HG03354 (cell line): ENCODE results near the gene CAMTA1.

Source experiments
- ATAC-seq: cut with Tn5 transposase; IDR thresholded peaks from one replicate; pipeline ENCODE4 v1.9.1; 2021; ENCODE audit warnings: mild to moderate bottlenecking; ENCODE audit not compliant: unreplicated experiment, poor library complexity, severe bottlenecking

The CAMTA1 gene

GRCh38 chr1:6948416-6948815 lies 163.2 kb downstream of the CAMTA1 start:
- no peak for ATAC-seq

DNA sequence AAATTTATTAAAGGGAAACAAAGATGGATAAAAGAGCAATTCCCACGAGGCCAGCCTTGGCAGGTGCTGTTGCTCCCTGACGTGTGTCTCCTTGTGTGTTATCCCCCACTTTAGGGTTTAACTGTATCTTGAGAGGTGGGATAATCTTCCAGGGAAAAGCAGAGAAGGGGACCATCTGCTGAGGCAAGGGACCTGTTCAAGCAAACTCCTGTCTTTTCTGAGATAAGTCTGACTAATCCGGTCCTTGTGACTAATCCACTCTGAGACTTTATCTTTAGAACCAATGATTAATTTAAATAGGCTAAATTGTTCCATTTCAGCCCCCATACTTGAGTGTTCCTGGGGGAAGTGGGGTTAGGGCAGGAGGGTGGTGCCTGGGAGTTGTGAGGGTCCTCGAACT lies 163.6 kb downstream of the CAMTA1 start:
- no peak for ATAC-seq

DNA sequence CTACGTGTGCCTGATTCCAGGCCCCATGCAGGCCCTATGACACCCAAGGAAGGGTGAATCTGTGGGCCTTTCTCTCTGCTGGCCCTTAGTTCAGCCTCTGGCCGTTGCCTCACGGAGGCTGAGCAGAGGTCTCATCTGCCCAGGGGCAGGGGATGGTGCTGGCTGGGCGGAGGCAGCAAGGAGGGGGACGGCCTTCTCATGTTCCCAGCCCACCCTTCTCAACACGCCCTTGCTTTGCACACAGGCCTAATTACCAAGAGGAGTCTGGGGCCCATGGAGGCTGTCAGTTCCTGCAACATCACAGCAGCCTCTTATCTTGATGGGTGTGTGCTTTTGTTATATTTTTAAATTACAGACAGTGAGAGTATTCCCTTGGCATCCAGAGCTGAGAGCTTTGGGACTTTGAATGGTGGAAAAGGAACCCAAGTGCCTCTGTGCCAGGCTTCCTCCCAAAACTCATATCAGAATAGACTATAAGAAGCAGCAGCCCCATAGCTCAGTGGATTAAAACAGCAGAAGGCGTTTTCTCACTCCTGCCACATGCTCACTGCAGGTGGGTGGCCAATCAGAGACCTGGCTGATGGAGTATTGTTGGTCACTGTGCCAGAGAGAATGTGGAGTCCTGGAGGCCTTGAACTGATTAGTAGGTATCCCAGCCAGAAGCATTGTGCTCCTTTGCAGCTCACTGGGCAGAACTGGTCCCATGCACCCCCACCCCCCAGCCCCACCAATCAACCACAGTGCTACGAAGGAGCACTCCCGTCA lies 164.9 kb downstream of the CAMTA1 start:
- no peak for ATAC-seq

- ATAC-seq, result no peak
These were observed 166.3 kb downstream of the CAMTA1 start for GRCh38 chr1:6951536-6951935.

DNA sequence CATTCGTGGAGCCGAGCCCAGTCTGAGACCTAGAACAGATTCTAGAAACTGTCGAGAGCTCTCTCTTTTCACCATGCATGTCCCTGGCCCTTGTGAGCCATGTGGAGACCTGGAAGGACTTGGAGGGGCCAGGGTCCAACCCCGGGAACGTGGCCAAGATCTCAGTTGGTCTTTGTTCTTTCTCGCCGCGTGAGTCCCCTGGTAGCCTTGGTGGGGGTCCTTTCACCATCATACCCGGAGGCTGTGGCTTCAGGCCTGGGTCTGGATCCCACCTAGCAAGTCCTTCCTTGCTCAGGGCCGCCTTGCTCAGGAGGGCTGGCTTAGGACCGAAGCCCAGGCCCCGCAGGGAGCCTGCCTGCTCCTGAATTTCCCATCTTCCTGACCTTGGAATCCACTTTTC lies 168.0 kb downstream of the CAMTA1 start:
- ATAC-seq, result no peak

GRCh38 chr1:6953907-6954364 lies 168.7 kb downstream of the CAMTA1 start:
- ATAC-seq, result no peak

DNA sequence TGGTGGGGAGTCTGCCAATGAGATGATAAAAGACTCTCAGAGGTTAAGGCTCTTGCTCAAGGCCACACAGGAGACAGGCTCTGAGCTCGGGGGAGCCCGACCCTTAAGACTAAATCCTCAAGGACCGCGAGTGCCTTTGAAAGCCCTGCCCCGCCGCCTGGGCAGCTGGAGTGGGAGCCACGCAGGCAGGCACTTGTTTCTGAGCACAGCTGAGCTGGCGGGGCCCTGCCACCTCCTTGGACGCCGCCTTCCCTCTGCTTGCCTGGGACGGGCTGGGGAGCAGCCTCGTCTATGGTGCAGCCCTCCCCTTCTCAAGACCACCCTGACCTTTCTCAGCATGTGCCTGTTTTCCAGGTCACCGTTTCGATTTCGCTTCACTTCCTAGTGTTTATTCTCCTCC lies 169.3 kb downstream of the CAMTA1 start:
- ATAC-seq, result no peak

DNA sequence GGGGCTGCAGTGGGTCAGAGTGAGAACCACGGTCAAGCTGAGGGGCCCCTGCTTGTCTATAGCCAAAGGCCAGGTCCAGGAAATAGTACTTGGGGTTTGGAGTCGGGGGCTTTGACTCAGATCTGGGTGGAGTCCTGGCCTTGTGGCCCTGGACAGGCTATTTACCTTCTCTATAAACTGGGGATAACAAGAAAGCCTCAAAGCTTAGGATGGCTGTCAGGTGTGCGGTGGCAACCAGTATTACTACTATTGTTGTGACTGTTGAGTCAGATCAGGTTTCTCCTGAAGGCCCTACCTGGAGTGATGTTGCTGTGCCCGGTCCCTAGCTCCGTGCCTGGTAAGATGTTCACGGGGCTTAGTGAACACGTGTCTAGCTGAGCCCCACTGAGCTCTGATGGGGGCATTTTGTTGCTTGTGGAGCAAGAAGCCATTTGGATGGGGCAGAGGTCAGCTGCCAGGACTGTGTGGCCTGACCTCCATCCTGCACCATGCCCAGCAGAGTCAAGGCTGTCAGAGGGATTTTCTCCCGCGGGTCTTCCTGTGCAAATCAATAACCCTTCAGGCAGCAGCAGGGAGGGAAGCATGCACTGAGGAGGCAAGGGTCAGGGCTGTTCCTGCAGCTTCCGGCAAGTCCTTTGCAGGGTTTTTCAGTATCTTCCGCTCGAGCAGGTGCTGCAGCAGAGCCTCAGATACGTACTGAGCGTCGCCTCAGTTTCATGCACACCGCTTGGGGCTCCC lies 170.3 kb downstream of the CAMTA1 start:
- ATAC-seq, result no peak

- ATAC-seq, result no peak
These were observed 171.4 kb downstream of the CAMTA1 start for GRCh38 chr1:6956488-6957159.

- ATAC-seq, result no peak
These were observed 172.1 kb downstream of the CAMTA1 start for GRCh38 chr1:6957341-6957740.

GRCh38 chr1:6958407-6959030 lies 173.3 kb downstream of the CAMTA1 start:
- no peak for ATAC-seq

GRCh38 chr1:6959491-6959890 lies 174.2 kb downstream of the CAMTA1 start:
- no peak for ATAC-seq

DNA sequence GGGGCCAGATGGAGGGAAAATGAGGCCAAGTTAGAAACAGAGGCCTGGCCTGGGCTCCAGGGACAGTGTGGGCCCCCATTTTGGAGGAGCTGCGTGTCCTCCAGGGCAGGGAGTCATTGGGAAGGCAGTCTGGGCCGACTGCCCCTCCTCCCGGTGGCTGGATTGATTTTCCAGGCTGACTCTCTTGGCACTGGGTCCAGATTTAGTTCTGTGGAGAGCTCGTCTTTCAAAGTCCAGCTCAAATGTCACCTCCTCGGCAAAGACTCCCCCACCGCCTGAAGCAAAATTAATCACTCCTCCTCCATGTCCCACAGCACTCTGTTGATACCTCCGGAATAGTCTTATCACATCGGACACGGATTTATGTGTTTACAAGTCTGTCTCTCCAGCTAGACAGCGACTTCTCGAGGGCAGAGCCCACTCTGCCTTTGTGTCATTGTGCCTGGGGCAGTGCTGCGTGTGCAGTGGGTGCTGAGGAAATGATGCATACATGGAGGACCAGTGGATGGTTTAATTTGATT lies 175.1 kb downstream of the CAMTA1 start:
- ATAC-seq, result no peak

- ATAC-seq, result no peak
These were observed 175.6 kb downstream of the CAMTA1 start for GRCh38 chr1:6960860-6961259.

- no peak for ATAC-seq
These were observed 176.0 kb downstream of the CAMTA1 start for GRCh38 chr1:6961289-6961688.

DNA sequence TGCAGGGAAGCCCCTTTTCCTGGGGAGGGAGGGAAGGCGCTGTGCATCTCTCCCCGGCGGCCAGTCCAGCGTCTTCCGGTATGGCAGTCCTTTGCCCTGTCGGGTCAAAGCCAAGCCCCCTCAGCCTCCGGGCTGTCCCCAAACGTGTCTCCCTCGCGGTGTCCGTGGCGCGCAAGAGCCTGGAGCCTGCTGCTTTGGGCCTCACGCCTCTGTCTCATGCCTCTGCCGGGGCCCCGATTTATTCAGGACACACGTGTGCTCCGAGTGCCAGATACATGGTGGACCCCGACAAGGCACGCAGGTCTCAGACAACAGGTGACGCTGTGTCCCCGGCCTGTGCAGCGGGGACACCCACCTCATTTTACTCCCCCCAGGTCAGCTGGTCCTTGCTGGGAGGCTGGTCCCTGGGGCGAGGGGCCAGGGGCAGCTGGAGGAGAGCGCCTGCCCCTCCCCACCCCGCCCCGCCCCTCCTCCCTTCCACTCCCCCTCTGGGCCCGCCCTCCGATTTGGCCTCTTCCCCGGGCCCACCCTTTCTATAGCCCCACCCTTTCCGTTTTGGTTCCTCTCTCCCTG lies 176.7 kb downstream of the CAMTA1 start:
- ATAC-seq, result no peak

DNA sequence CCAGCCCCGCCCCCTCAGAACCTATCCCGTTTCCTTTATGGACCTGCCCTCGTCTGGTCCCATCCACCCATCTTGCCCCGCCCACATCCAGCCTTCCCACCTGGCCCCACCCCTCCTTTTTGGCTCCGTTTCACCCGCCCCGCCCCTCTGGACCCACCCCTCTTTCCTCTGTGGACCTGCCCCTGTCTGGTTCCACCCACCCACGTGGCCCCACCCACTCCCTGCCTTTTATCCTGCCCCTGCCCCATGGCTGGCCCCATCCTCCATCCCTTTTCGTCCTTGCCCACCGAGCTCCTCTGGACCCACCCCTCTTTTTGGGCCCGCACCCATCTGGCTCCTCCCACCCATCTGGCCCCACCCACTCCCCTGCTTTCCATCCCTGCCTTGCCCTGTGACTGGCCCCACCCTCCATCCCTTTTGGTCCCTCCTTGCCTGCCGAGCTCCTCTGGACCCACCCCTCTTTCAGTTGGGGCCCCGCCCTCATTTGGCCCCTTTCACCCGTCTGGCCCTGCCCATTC lies 177.3 kb downstream of the CAMTA1 start:
- no peak for ATAC-seq

- ATAC-seq, result no peak
These were observed 178.0 kb downstream of the CAMTA1 start for GRCh38 chr1:6962996-6963911.
